EL (cell line): Measurements from ENCODE around the gene CREB3L4.
A peak's percentile ranks its signal among the peaks of the same experiment; 100 is the strongest.
"Not testable (repeated sequence)": the region's sequence is repeated elsewhere in the genome, so short reads cannot be mapped to it uniquely, and the experiment has no call there.

Source experiments
- DNase-seq: peaks from one replicate; pipeline ENCODE4 v3.0.0-alpha.2; 2016

Gene CREB3L4

GRCh38 chr1:153987621-153988020, 19.9 kb downstream of the CREB3L4 start:
- no peak for DNase-seq

GRCh38 chr1:153990468-153991150, 22.9 kb downstream of the CREB3L4 start, which contains the start of gene RPS27:
Gene RPS27, plus strand, starts transcription at chr1:153990762. Its CDS starts 35 bp downstream, at chr1:153990797.
- peak; percentile 97 for DNase-seq

GRCh38 chr1:153991151-153991630, 23.5 kb downstream of the CREB3L4 start:
- no peak for DNase-seq

GRCh38 chr1:153991806-153992205, 24.1 kb downstream of the CREB3L4 start:
- no peak for DNase-seq

- DNase-seq, result no peak
These were observed 27.5 kb downstream of the CREB3L4 start for GRCh38 chr1:153995202-153995601.

GRCh38 chr1:153995640-153996039, 27.9 kb downstream of the CREB3L4 start:
- no peak for DNase-seq

- not testable (repeated sequence) for DNase-seq
These were observed 29.2 kb downstream of the CREB3L4 start for GRCh38 chr1:153996882-153997281.

GRCh38 chr1:154000420-154000819, 32.7 kb downstream of the CREB3L4 start:
- DNase-seq, result no peak

- peak; percentile 58 for DNase-seq
These were observed 38.4 kb downstream of the CREB3L4 start for GRCh38 chr1:154006136-154006535.

GRCh38 chr1:154012129-154012528, 44.4 kb downstream of the CREB3L4 start:
- DNase-seq, result no peak

GRCh38 chr1:154012543-154012942, 44.8 kb downstream of the CREB3L4 start:
- DNase-seq, result not testable (repeated sequence)

- peak; percentile 81 for DNase-seq
These were observed 46.6 kb downstream of the CREB3L4 start for GRCh38 chr1:154014154-154014907.

- DNase-seq, result no peak
These were observed 51.6 kb downstream of the CREB3L4 start for GRCh38 chr1:154019269-154019668.

- DNase-seq, result no peak
These were observed 52.2 kb downstream of the CREB3L4 start for GRCh38 chr1:154019940-154020339.
